NOMO-1 (cell line): ENCODE results near the gene FOXD4L6.
"Not testable (repeated sequence)": the region's sequence is repeated elsewhere in the genome, so short reads cannot be mapped to it uniquely, and the experiment has no call there.

Experiments used
- DNase-seq, 2 experiments: peaks; one replicate each; lab custom pipeline; 2025; ENCODE audit not compliant: unreplicated experiment in 2 of 2; lab: John Stamatoyannopoulos, UW

FOXD4L6 gene

DNA sequence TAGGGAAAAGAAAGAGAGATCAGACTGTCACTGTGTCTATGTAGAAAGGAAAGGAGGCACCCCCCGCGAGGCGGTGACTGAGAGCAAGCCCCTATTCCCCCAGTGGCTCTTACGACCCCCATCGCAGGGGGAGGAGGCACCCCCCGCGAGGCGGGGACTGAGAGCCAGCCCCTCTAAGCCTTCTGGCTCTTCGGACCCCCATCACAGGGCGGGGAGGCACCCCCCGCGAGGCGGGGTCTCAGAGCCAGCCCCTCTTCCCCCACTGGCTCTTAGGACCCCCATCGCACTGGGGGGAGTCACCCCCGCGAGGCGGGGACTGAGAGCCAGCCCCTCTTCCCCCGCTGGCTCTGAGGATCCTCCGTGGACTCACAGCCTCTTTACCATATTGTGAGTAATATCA, 23.9 kb downstream of the FOXD4L6 start:
- DNase-seq = not testable (repeated sequence)

DNA sequence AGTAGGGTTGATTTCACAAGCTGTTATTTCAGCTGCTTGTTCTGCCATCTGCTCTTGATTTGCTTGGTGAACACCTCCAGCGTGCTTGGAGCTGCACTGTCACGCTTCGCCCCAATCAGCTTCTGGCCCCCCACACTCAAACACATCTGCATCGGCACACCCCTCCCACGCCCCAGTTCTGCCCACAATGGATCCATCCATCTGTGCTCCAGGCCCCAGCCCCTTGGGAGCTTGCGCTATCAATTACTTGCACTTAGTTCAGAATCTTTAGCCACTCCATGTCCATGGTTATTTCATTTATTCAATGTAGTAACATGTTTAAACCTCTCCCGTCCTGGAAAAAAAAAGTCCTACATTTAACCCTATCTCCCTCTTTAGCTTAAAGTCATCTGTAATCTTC, 28.0 kb downstream of the FOXD4L6 start:
- not testable (repeated sequence) for DNase-seq

DNA sequence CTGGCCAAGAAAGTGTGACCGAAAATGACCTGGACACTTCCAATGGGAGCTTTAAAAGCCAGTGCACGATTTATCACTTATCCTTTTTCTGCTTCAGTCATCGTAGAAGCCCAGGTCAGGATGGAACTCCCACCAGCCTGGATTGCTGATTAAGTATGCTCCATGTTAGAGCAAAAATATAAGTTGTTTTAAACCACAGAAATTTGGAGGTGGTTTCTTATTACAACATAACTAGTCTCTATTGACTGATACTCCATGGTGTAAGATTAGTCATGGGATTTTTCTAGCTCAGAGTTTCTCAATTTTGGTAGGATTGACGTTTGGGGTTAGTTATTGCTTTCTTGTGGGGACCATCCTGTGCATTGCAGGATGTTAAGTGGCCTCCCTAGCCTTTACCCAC, 29.7 kb downstream of the FOXD4L6 start:
- not testable (repeated sequence) for DNase-seq

DNA sequence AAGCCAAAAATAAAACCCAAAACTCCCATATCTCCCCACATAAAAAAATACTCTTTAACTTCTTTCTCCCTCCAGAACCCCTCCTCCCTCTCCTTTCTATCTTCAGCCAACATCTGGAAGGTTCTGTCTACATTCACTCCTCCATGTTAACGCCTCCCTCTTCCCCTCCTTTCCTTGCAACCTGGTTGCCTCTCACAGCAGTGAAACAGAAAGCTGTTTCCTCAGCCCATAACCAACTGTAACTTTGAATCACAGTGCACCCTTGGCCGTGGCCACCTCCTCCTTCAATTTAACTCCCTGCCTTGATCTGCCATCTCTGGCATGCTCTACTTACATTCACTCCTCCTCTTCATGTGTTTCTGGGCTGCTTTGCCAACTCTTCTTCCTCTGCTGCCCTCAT, 33.4 kb downstream of the FOXD4L6 start:
- not testable (repeated sequence) for DNase-seq

DNA sequence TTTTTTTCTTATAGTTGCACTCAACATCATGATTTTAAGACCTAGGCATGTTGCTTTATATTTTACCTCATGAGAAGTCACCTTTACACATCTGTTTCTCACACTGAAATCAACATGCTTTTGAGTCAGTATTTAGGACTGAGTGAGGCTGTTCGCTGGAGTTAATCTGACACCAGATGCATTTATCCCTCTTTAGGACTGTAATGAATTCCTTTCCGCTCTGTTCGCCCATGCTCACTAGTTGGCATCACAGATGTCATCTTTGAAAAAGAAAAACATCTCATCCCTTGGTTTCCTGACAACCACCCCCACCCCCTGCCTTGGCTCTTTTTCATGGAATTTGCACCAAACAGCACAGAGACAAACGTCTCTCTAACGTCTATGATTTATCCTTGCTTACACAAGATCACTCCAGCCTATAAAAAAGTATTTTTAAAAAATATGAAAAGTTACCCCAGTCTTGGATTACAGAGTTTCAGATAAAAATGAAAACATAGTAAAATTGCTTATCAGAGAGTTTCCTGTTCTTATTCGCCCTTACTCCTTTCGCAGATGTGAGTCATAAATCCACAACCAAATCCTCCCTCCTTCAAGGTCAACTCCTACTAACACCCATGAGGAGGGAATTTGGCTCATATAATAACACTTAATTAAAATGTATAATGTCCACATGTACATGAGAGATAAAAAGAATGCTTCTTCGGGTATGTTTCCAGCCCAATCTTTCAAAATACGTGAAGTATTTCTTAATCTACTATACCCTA, 34.3 kb downstream of the FOXD4L6 start:
- DNase-seq = not testable (repeated sequence)

DNA sequence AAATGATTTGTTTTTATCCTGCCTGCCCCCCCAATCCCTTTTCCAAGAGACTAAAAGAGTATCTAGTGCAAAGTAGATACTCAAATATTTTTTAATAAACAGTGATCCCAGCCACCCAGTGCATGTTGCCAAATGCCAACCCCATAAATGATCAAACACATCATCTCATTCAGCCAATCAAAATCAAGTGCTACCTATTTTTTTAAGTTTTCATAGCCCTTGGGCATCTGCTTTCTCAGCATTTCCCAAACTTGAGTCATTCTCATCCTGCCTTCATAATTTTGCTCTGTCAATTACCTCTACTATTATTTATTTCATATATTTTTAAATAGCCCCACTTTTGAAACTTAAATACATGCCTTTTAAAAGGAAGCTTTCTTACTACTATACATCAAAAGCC, 37.6 kb downstream of the FOXD4L6 start:
- not testable (repeated sequence) for DNase-seq

DNA sequence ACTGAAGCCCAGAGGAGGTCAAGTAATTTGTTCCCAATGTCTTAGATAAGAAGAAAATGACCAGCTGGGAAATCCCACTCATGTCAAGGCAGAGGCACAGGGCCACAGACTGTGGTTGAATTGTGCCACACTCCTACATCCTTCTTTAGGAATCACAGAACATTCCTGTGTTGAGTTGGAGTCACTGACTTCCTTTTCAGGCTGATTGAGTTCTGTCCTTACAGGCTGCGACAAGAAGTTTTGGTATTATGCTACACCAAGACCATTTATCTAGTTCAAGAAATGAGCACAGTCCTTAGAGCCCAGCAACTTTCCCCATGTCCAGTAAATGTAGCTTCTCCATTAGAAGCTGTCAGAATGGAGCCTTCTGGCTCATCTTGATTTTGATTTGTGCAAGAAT, 38.1 kb downstream of the FOXD4L6 start:
- DNase-seq = not testable (repeated sequence)

DNA sequence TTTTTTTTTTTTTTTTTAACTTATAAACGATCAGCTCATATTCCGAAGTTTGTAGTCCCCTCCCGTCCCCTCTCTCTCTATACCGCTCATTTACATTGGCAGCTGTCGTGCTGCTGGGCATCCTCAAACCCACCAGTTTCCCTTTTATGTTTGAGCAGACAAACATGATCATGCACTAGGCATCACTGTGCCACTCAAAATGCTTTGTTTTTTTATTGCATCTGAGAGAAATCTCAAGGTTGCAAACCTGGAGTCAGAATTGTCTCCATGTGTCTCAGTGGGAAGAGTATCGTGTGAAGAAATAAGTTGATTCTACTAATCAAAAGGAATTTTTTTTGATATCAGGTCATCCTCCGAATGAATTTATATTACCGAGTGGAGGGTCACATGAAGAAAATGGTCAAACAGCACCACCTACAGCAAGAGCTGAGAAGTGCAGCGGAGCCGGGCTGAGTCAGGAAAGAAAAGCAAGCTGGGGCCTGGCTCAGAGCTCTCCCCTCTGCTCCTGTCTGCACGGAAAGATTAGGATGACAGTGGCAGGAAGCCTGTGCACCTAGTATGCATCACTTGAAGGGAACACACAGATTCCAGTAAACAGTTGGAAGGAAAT, 39.9 kb downstream of the FOXD4L6 start:
- DNase-seq = not testable (repeated sequence)

DNA sequence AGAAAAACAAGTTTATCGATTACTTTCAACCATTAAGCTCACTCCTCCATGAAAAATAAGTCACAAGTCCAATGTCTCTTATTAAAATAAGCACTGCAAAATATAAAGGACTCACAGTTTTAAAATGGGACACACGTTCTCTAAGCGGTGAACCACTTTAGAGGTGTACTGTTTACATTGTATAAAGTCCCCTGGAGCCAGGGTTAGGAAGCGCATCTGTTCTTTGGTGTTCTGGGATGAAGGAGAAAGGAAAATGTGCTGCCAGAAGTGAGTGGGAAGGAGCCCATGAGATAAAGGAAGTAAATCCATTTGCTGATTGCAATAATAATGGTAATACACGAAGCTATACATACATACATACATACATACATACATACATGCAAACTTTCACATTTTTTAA, 40.6 kb downstream of the FOXD4L6 start:
- DNase-seq = not testable (repeated sequence)

DNA sequence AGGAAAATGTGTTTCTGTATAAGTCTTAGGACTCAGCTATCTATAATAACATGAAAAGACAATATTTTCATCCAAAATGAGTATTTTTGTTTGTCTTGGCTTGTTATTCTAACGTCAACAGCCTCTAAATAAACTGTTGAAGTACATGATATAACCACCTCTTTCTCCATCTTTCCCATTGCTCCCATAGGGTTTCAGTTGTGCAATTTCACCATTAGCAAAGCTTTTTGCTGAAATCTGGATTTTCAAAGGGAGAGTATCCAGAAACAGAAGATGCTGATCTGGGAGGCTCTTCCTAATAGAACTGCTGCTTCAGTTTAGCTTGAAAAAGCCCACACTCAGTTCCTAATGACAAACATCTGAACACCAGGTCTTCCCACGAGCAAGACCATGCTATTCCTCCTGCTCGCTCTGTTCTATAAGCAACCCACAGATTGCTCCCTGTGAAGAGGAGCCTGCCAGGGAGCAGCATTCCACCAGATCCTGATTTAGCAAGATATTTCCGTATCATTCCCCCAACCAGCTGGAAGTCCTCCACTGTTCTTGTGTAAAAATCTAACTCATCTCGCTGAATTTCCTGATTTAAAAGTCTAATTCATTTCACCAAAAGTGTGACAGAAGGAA, 41.2 kb downstream of the FOXD4L6 start:
- DNase-seq = not testable (repeated sequence)

DNA sequence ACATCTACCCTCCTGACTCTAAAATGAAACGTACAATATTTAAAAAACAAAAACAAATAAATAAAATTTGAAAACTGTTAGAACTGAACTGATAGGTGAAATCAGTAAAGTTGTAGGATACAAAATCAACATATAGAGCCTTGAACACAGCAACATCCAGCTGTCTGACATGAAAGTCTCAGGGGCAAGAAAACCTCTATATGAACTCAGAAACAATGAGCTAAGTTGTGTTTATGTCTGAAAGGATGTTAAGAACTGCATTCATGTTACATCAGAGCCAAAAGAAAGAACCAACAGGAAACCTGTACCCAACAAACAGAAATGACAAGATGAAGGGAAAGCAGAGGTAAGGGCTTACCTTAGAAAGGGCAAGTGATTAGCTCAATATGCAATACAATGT, 41.8 kb downstream of the FOXD4L6 start:
- DNase-seq = not testable (repeated sequence)

DNA sequence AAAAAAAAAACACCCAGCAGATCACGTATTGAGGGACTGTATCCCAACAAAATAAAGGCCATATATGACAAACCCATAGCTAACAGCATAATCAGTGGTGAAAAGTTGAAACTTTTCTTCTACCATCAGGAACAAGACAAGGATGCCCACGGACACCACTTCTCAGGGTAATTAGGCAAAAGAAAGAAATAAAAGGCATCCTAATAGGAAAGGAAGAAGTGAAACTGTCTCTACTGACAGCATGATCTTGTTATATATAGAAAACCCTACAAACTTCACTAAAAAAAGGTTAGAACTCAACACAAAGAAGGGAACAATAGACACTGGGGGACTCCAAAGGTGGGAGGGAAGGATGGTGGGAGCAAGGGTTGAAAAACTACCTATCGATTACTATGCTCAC, 42.3 kb downstream of the FOXD4L6 start:
- DNase-seq = not testable (repeated sequence)

DNA sequence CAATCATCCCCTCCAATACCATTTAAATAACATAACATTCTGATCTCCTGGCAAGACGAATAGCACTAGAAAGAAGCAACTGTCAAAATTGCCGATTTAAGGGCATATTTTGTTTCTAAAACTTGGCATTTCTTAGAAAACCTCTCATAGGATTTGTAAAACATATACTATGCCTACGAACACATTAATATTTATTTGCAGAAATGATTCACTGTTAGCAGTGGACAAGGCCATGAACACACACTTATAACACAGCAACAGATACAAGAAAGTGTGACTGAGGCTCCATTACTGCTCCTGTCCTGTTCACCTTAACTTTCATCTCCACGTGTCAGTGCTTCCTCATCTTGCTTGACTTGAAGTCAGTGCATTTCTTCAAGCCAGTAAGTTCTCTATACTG, 46.1 kb downstream of the FOXD4L6 start:
- not testable (repeated sequence) for DNase-seq

DNA sequence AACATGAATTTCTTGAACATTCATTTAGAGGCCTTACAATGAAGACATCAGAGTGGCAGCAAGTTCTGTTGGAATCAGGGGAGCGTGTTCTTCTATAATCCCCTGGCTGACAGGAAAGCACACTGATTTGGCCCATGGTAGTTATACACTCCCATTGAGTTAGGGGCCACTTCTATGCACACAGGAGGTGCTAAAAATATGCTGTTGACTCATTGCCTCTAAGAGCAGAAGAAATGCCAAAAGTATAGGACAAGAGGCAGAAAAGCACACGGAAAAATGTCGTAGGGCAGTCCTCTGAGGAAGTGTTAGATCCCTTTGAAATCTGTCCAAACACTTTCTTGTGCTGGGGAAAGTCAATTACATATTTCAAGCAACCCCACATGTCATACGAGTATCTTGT, 49.0 kb downstream of the FOXD4L6 start:
- DNase-seq = not testable (repeated sequence)

DNA sequence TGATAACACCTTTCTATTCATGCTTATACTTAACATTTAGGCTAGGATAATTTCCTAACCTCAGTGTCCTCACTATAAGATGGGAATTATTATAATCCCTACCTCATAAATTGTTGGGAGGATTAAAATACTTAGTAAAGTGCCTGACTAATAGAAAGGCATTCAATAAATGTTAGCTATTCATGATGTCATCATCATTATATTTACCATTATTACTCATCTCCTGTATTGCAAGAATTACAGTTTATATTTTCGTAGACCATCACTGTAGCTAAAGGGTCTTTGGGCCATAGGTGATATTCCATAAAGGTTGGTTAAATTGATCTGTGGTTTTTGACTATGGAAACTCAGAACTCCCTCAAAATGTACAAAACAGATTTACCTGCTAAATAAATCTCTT, 50.9 kb downstream of the FOXD4L6 start:
- DNase-seq = not testable (repeated sequence)
